ENCODE measurements around the gene MED25.

DNA sequence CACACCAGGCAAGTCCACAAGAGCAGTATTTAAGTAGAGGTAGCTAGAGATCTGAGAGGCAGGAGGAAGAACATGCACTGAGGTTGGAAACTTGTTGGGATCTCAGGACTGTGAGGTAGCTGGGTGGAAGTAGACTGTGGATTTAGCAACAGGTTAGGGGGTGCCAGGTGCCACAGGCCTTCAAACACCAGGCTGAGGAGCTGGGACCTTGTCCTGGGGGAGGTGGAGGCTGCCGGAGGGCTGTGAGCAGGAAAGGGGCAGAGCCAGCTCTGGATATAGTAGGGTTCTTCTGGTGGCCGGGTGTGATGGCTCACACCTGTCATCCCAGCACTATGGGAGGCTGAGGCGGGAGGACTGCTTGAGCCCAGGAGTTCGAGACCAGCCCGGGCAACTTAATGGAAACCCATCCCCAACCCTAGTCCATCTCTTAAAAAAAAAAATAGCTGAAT, 8.1 kb upstream of the MED25 start:
- TF ChIP-seq SP1 (IDR thresholded peaks at IDR 0.05) (no peak), TARDBP (IDR thresholded peaks at IDR 0.05) (no peak), FOXM1 (IDR thresholded peaks at IDR 0.05; ENCODE audit: borderline replicate concordance) (no peak), ZNF384 (IDR thresholded peaks at IDR 0.05) (no peak), FOXK2 (IDR thresholded peaks at IDR 0.05) (no peak), ELF4 (IDR thresholded peaks at IDR 0.05) (no peak), FOXA1 (IDR thresholded peaks at IDR 0.05) (no peak)
